BE2C (cell line): Measurements from ENCODE around the gene CGGBP1.

Source experiments
- DNase-seq: peaks from one replicate; pipeline ENCODE4 v3.0.0-alpha.2; 2020
- H3K27me3 ChIP-seq: fragments of 250-450 bp; sonication (Bioruptor Pico); 2 replicates; pipeline ENCODE4 v1.5.1; 2020; ENCODE audit warnings: mild to moderate bottlenecking
- H3K36me3 ChIP-seq: fragments of 250-450 bp; sonication (Bioruptor Pico); 2 replicates; pipeline ENCODE4 v1.5.1; 2020; ENCODE audit warnings: mild to moderate bottlenecking
- H3K4me1 ChIP-seq: fragments of 250-450 bp; sonication (Bioruptor Pico); 2 replicates; pipeline ENCODE4 v1.5.1; 2020
- H3K4me3 ChIP-seq: 2 replicates; pipeline ENCODE4 v1.5.1; 2011; ENCODE audit warnings: low read depth, low read length
- H3K9me3 ChIP-seq: fragments of 250-450 bp; sonication (Bioruptor Pico); 2 replicates; pipeline ENCODE4 v1.5.1; 2020
- CTCF ChIP-seq: IDR thresholded peaks from 2 replicates; pipeline ENCODE4 v1.5.1; 2012; ENCODE audit warnings: mild to moderate bottlenecking, low read depth, low read length

The CGGBP1 gene

GRCh38 chr3:88041005-88041404 is 17.8 kb downstream of the CGGBP1 start:
- Histone ChIP-seq H3K4me3 (no peak overlapping the region), H3K4me1 (no peaks in the 10 kb centered on the region), H3K27me3 (no peaks in the 10 kb centered on the region), H3K36me3 (no peaks in the 10 kb centered on the region), H3K9me3 (no peaks in the 10 kb centered on the region)
- TF ChIP-seq CTCF, result no peak; the same call in 1 of the 2 replicates
- no peak for DNase-seq

- TF ChIP-seq CTCF, result no peak
- no peak for DNase-seq
These were observed 18.3 kb downstream of the CGGBP1 start for GRCh38 chr3:88040529-88040928.

GRCh38 chr3:88038566-88038965 is 20.2 kb downstream of the CGGBP1 start:
- no peak for DNase-seq

More at GRCh38 chr3:88040529-88040928, 18.3 kb downstream of the CGGBP1 start:
- H3K9me3 ChIP-seq, result no peaks in the 10 kb centered on the region
- H3K4me1 ChIP-seq, result no peaks in the 10 kb centered on the region
- no peaks in the 10 kb centered on the region for H3K36me3 ChIP-seq
- no peaks in the 10 kb centered on the region for H3K27me3 ChIP-seq
- no peak overlapping the region for H3K4me3 ChIP-seq

GRCh38 chr3:88036221-88036620 is 22.6 kb downstream of the CGGBP1 start:
- no peak for TF ChIP-seq CTCF

More at GRCh38 chr3:88038566-88038965, 20.2 kb downstream of the CGGBP1 start:
- TF ChIP-seq CTCF, result no peak
- Histone ChIP-seq H3K4me1 (no peaks in the 10 kb centered on the region), H3K4me3 (no peak overlapping the region), H3K9me3 (no peaks in the 10 kb centered on the region), H3K36me3 (no peaks in the 10 kb centered on the region), H3K27me3 (no peaks in the 10 kb centered on the region)

GRCh38 chr3:88034491-88035275 is 24.1 kb downstream of the CGGBP1 start:
- no peak for TF ChIP-seq CTCF
- Histone ChIP-seq H3K4me3 (no peak overlapping the region), H3K27me3 (no peaks in the 10 kb centered on the region), H3K4me1 (no peaks in the 10 kb centered on the region; the same call in 1 of the 2 replicates), H3K36me3 (no peaks in the 10 kb centered on the region), H3K9me3 (no peaks in the 10 kb centered on the region)
- DNase-seq, result no peak

More at GRCh38 chr3:88036221-88036620, 22.6 kb downstream of the CGGBP1 start:
- no peak for DNase-seq
- H3K4me1 ChIP-seq, result no peaks in the 10 kb centered on the region; the same call in 1 of the 2 replicates
- H3K36me3 ChIP-seq, result no peaks in the 10 kb centered on the region
- no peaks in the 10 kb centered on the region for H3K9me3 ChIP-seq
- H3K27me3 ChIP-seq, result no peaks in the 10 kb centered on the region
- no peak overlapping the region for H3K4me3 ChIP-seq

- Histone ChIP-seq H3K27me3 (no peaks in the 10 kb centered on the region), H3K4me3 (no peak overlapping the region), H3K4me1 (no peaks in the 10 kb centered on the region; the same call in 1 of the 2 replicates), H3K9me3 (no peaks in the 10 kb centered on the region), H3K36me3 (no peaks in the 10 kb centered on the region)
- no peak for TF ChIP-seq CTCF
- DNase-seq, result no peak
These were observed 25.0 kb downstream of the CGGBP1 start for GRCh38 chr3:88033808-88034207.
